Measurements from ENCODE around the gene NHLRC2. TPM values are rescaled to one million over a fixed set of nuclear protein-coding genes. Genes with fewer than 3 reads are reported as not detected.
"Not testable (repeated sequence)": the region's sequence is repeated elsewhere in the genome, so short reads cannot be mapped to it uniquely, and the experiment has no call there.

NHLRC2 gene
- total and polyA plus RNA-seq, 8 donors = 2.8 to 112 (median 16.4) TPM

- H3K9me3 ChIP-seq = no peaks in the 10 kb centered on the region
- no peak overlapping the region for H3K27ac ChIP-seq
- no peaks in the 10 kb centered on the region for H3K36me3 ChIP-seq
- intact Hi-C loops (cut with DNase I; ENCODE audit: low total_unique reads) = no loop called here
- no peak for DNase-seq
- H3K27me3 ChIP-seq = no peaks in the 10 kb centered on the region
- no peak for TF ChIP-seq EP300 (IDR thresholded peaks at IDR 0.05)
- TF ChIP-seq CTCF (IDR thresholded peaks at IDR 0.05) = no peak
- no peak for TF ChIP-seq POLR2AphosphoS5 (IDR thresholded peaks at IDR 0.05)
- TF ChIP-seq POLR2A (IDR thresholded peaks at IDR 0.05) = no peak
- no peak overlapping the region for H3K4me3 ChIP-seq
- H3K4me1 ChIP-seq = peaks cover 7 to 21% (median 16%) of the 10 kb centered on the region in 4 donors
- 40 to 72% (median 62%) methylated on average over 4 of the region's 4 CpGs for WGBS, 5 donors
These were observed 86.7 kb downstream of the NHLRC2 start for GRCh38 chr10:113941140-113941539.

GRCh38 chr10:113943196-113943595 is 88.7 kb downstream of the NHLRC2 start:
- H3K36me3 ChIP-seq; intact Hi-C loops (cut with DNase I; ENCODE audit: low total_unique reads): not testable (repeated sequence)
- WGBS, 5 donors = 85 to 93% (median 90%) methylated on average over 7 of the region's 7 CpGs

GRCh38 chr10:113945075-113945686 is 90.7 kb downstream of the NHLRC2 start:
- peak; percentile 71 to 77 for DNase-seq
- intact Hi-C loops (cut with DNase I; ENCODE audit: low total_unique reads) = no loop called here
- WGBS, 5 donors = 43 to 75% (median 58%) methylated on average over 9 of the region's 9 CpGs
- no peaks in the 10 kb centered on the region for H3K27me3 ChIP-seq
- H3K4me3 ChIP-seq = no peak overlapping the region
- H3K27ac ChIP-seq = peak overlapping the region in 4 of 5 donors; percentile 53 to 65 (median 62)
- H3K4me1 ChIP-seq = peaks cover 13 to 21% (median 17%) of the 10 kb centered on the region in 4 donors
- TF ChIP-seq CTCF (IDR thresholded peaks at IDR 0.05) = no peak
- TF ChIP-seq POLR2A (IDR thresholded peaks at IDR 0.05) = no peak
- TF ChIP-seq POLR2AphosphoS5 (IDR thresholded peaks at IDR 0.05) = peak in 2 of 3 donors; percentile 11 to 40
- no peaks in the 10 kb centered on the region for H3K9me3 ChIP-seq
- no peaks in the 10 kb centered on the region for H3K36me3 ChIP-seq

More at GRCh38 chr10:113943196-113943595, 88.7 kb downstream of the NHLRC2 start:
- not testable (repeated sequence) for H3K27me3 ChIP-seq, DNase-seq, H3K4me3 ChIP-seq, H3K9me3 ChIP-seq, H3K27ac ChIP-seq
- peaks cover 13 to 24% (median 18%) of the 10 kb centered on the region in 4 donors for H3K4me1 ChIP-seq

- TF ChIP-seq EP300 (IDR thresholded peaks at IDR 0.05) = no peak
- no peak for TF ChIP-seq POLR2AphosphoS5 (IDR thresholded peaks at IDR 0.05)
- TF ChIP-seq POLR2A (IDR thresholded peaks at IDR 0.05) = no peak
- TF ChIP-seq CTCF (IDR thresholded peaks at IDR 0.05) = no peak
- peak overlapping the region in 3 of 5 donors; percentile 53 to 63 (median 61) for H3K27ac ChIP-seq
- DNase-seq = no peak
- intact Hi-C loops (cut with DNase I; ENCODE audit: low total_unique reads) = no loop called here
- H3K4me3 ChIP-seq = no peak overlapping the region
- 61 to 83% (median 72%) methylated on average over 4 of the region's 4 CpGs for WGBS, 5 donors
- no peaks in the 10 kb centered on the region for H3K9me3 ChIP-seq
- peaks cover 13 to 21% (median 17%) of the 10 kb centered on the region in 4 donors for H3K4me1 ChIP-seq
- no peaks in the 10 kb centered on the region for H3K27me3 ChIP-seq
- H3K36me3 ChIP-seq = no peaks in the 10 kb centered on the region
These were observed 91.2 kb downstream of the NHLRC2 start for GRCh38 chr10:113945687-113946085.

Data from stomach (tissue), 9 donors.